Subcutaneous abdominal adipose tissue (tissue), 5 donors: ENCODE results near the gene BCLAF1.
"Not testable (repeated sequence)": the region's sequence is repeated elsewhere in the genome, so short reads cannot be mapped to it uniquely, and the experiment has no call there.

Experiments
- H3K27ac ChIP-seq: one replicate; pipeline ENCODE4 v1.7.0; 2013; ENCODE audit warnings: low read depth, mild to moderate bottlenecking, inconsistent platforms, low read length, moderate library complexity
- H3K27me3 ChIP-seq, 5 donors: one replicate each; pipeline ENCODE4 v1.7.0; 2013; ENCODE audit warnings: low read length in 5 of 5, inconsistent platforms in 1 of 5; ENCODE audit not compliant: control insufficient read depth in 5 of 5, insufficient read depth in 4 of 5
- H3K36me3 ChIP-seq, 5 donors: one replicate each; pipeline ENCODE4 v1.7.0; 2013; ENCODE audit warnings: low read length in 5 of 5; ENCODE audit not compliant: control insufficient read depth in 5 of 5, insufficient read depth in 5 of 5
- H3K4me1 ChIP-seq, 5 donors: one replicate each; pipeline ENCODE4 v1.7.0; 2013; ENCODE audit warnings: low read length in 5 of 5, mild to moderate bottlenecking in 3 of 5, moderate library complexity in 1 of 5; ENCODE audit not compliant: control insufficient read depth in 5 of 5, insufficient read depth in 5 of 5
- H3K4me3 ChIP-seq, 5 donors: one replicate each; pipeline ENCODE4 v1.7.0; 2013; ENCODE audit warnings: low read length in 5 of 5, low read depth in 1 of 5
- H3K9ac ChIP-seq, 5 donors: one replicate each; pipeline ENCODE4 v1.7.0; 2013; ENCODE audit warnings: low read length in 5 of 5, mild to moderate bottlenecking in 4 of 5, moderate library complexity in 3 of 5
- H3K9me3 ChIP-seq, 5 donors: one replicate each; pipeline ENCODE4 v1.7.0; 2013; ENCODE audit warnings: low read length in 5 of 5; ENCODE audit not compliant: control insufficient read depth in 5 of 5
- donor health status: healthy.
- donor health status: healthy.
- donor health status: healthy.
- donor health status: healthy.
- donor health status: healthy.

BCLAF1 gene

GRCh38 chr6:136228814-136229213, 60.8 kb downstream of the BCLAF1 start:
- Histone ChIP-seq H3K36me3 (no peaks in the 10 kb centered on the region), H3K4me1 (peaks cover 0 to 10% (median 8%) of the 10 kb centered on the region in 5 donors), H3K4me3 (no peak overlapping the region), H3K27ac (no peak overlapping the region), H3K27me3 (no peaks in the 10 kb centered on the region), H3K9ac (no peak overlapping the region), H3K9me3 (no peaks in the 10 kb centered on the region)

DNA sequence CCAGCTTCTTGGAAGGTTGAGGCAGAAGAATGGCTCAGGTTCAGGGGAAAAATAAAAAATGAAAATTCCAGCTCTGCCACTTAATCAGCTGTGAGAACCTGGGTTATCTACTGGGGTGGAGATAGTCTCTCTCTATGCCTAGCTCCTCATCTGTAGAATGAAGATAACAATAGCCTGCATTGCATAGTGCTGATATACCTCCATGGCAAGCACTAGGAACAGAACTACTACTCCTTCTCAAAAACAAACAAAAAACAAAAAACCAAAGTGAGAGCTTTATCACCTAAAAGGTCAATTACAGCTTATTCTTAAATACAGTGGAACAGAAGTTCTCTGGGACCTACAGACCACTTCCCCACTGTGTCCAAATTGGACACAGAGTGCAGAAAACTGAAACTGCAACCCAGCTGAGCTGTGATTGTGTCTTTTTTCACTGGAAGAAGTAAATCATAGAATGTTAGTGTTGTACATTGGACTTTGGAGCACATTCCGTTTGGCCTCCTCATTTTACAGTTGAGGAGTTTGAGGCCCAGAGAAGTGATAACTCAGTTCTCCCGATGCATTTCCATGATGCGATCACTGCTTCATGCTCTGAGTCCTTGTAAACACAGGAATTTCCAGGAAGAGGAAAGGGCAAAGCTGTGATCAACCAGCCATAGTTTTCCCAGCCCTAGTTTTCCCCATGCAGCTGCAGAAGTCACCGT, 62.8 kb downstream of the BCLAF1 start:
- no peaks in the 10 kb centered on the region for H3K36me3 ChIP-seq
- H3K4me1 ChIP-seq = peaks cover 0 to 10% (median 8%) of the 10 kb centered on the region in 5 donors
- no peak overlapping the region for H3K27ac ChIP-seq
- H3K9ac ChIP-seq = peak overlapping the region in 4 of 5 donors; percentile 33 to 63 (median 47)
- H3K27me3 ChIP-seq = no peaks in the 10 kb centered on the region
- H3K4me3 ChIP-seq = peak overlapping the region; percentile 41 to 56 (median 53)
- H3K9me3 ChIP-seq = no peaks in the 10 kb centered on the region

- Histone ChIP-seq H3K27ac (peak overlapping the region; percentile 46), H3K9ac (peak overlapping the region; percentile 33 to 63 (median 48)), H3K36me3 (no peaks in the 10 kb centered on the region), H3K4me1 (peaks cover 0 to 10% (median 8%) of the 10 kb centered on the region in 5 donors), H3K27me3 (no peaks in the 10 kb centered on the region), H3K9me3 (no peaks in the 10 kb centered on the region), H3K4me3 (peak overlapping the region; percentile 41 to 56 (median 53))
Observed at GRCh38 chr6:136226027-136226673, 63.5 kb downstream of the BCLAF1 start.

DNA sequence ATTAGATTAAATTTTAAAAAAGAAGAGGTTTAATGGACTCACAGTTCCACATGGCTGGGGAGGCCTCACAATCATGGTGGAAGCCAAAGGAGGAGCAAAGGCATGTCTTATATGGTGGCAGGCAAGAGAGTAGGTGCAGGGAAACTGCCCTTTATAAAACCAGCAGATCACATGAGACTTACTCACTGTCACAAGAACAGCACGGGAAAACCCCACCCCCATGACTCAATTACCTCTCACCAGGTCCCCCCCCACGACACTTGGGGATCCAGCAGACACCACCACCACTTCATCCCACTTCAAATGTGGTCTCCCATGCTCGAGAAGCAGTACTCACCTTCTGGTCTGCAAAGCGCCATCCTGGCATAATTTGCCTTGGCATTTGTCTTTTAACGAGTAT, 64.2 kb downstream of the BCLAF1 start:
- Histone ChIP-seq H3K4me1 (peaks cover 0 to 10% (median 8%) of the 10 kb centered on the region in 5 donors), H3K36me3 (no peaks in the 10 kb centered on the region), H3K9ac (no peak overlapping the region), H3K4me3 (no peak overlapping the region), H3K27me3 (no peaks in the 10 kb centered on the region), H3K27ac (no peak overlapping the region), H3K9me3 (no peaks in the 10 kb centered on the region)

GRCh38 chr6:136224974-136225373, 64.7 kb downstream of the BCLAF1 start:
- H3K9me3 ChIP-seq, H3K4me1 ChIP-seq, H3K27ac ChIP-seq, H3K9ac ChIP-seq, H3K27me3 ChIP-seq, H3K4me3 ChIP-seq, H3K36me3 ChIP-seq: not testable (repeated sequence)

GRCh38 chr6:136216503-136217401, 72.9 kb downstream of the BCLAF1 start:
- Histone ChIP-seq H3K27me3 (no peaks in the 10 kb centered on the region), H3K9me3 (no peaks in the 10 kb centered on the region), H3K36me3 (no peaks in the 10 kb centered on the region), H3K4me3 (no peak overlapping the region), H3K4me1 (no peaks in the 10 kb centered on the region), H3K9ac (no peak overlapping the region), H3K27ac (no peak overlapping the region)

GRCh38 chr6:136213853-136214252, 75.8 kb downstream of the BCLAF1 start:
- Histone ChIP-seq H3K9me3 (no peaks in the 10 kb centered on the region), H3K27ac (no peak overlapping the region), H3K4me3 (no peak overlapping the region), H3K4me1 (no peaks in the 10 kb centered on the region), H3K27me3 (no peaks in the 10 kb centered on the region), H3K9ac (no peak overlapping the region), H3K36me3 (no peaks in the 10 kb centered on the region)

- Histone ChIP-seq H3K27me3 (no peaks in the 10 kb centered on the region), H3K36me3 (no peaks in the 10 kb centered on the region), H3K27ac (no peak overlapping the region), H3K9me3 (no peaks in the 10 kb centered on the region), H3K4me3 (no peak overlapping the region), H3K4me1 (no peaks in the 10 kb centered on the region), H3K9ac (no peak overlapping the region)
Observed at GRCh38 chr6:136213012-136213539, 76.6 kb downstream of the BCLAF1 start.

GRCh38 chr6:136212608-136213007, 77.0 kb downstream of the BCLAF1 start:
- Histone ChIP-seq H3K27ac (no peak overlapping the region), H3K4me1 (no peaks in the 10 kb centered on the region), H3K36me3 (no peaks in the 10 kb centered on the region), H3K9me3 (no peaks in the 10 kb centered on the region), H3K4me3 (no peak overlapping the region), H3K9ac (no peak overlapping the region), H3K27me3 (no peaks in the 10 kb centered on the region)
